ENCODE data around the gene LRCH1.

GRCh38 chr13:46621133-46621532 lies 68.2 kb downstream of the LRCH1 start:
- TF ChIP-seq CTCF (IDR thresholded peaks at IDR 0.05) (no peak), POLR2A (IDR thresholded peaks at IDR 0.05) (no peak)
